Measurements from ENCODE around the gene KCNIP1.
A peak's percentile ranks its signal among the peaks of the same experiment; 100 is the strongest.

KCNIP1 gene

DNA sequence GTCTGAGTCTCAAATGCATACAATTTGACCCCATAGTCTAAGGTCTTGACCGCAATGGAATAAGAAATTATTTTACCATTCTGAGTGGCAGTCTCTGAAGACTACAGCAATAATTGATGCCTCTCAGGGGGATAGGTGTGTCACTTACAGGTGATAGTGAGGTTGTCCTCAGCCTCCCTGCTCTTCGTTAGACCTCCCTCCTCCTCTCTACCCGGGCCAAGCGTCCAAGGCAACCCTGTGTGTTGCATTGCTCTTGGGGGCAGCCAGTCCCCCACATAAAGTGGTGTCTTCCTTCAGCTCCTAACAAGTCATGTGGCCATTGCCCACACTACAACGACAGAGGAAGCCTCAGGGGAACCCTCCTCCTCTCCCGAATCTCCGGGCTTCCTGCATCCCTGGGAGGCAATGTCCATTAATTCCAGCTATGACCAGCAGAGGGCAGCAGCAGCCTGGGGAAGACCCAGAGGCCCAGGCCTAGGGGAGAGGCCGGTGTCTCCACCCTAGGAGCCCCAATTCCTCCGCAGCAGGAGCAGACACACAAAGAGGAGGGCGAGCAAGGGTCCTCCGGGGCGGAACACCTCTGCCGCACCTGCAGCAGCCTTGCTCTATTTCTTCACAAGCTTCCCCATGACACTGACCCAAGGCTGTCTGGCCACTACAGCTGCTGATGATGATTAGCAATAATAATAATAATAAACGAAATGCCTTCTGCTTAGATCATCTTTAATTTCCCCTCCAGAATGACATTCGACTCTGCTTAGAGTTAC lies 134.8 kb downstream of the KCNIP1 start:
- peak; percentile 34 to 64 for DNase-seq (ENCODE audit: low read depth in 1 of 2, low spot score in 1 of 2)
- TF ChIP-seq, protein P1, sequence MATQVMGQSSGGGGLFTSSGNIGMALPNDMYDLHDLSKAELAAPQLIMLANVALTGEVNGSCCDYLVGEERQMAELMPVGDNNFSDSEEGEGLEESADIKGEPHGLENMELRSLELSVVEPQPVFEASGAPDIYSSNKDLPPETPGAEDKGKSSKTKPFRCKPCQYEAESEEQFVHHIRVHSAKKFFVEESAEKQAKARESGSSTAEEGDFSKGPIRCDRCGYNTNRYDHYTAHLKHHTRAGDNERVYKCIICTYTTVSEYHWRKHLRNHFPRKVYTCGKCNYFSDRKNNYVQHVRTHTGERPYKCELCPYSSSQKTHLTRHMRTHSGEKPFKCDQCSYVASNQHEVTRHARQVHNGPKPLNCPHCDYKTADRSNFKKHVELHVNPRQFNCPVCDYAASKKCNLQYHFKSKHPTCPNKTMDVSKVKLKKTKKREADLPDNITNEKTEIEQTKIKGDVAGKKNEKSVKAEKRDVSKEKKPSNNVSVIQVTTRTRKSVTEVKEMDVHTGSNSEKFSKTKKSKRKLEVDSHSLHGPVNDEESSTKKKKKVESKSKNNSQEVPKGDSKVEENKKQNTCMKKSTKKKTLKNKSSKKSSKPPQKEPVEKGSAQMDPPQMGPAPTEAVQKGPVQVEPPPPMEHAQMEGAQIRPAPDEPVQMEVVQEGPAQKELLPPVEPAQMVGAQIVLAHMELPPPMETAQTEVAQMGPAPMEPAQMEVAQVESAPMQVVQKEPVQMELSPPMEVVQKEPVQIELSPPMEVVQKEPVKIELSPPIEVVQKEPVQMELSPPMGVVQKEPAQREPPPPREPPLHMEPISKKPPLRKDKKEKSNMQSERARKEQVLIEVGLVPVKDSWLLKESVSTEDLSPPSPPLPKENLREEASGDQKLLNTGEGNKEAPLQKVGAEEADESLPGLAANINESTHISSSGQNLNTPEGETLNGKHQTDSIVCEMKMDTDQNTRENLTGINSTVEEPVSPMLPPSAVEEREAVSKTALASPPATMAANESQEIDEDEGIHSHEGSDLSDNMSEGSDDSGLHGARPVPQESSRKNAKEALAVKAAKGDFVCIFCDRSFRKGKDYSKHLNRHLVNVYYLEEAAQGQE (IDR thresholded peaks at IDR 0.05; ENCODE audit: insufficient replicate concordance, low read depth): no peak
- TF ChIP-seq, protein P2, sequence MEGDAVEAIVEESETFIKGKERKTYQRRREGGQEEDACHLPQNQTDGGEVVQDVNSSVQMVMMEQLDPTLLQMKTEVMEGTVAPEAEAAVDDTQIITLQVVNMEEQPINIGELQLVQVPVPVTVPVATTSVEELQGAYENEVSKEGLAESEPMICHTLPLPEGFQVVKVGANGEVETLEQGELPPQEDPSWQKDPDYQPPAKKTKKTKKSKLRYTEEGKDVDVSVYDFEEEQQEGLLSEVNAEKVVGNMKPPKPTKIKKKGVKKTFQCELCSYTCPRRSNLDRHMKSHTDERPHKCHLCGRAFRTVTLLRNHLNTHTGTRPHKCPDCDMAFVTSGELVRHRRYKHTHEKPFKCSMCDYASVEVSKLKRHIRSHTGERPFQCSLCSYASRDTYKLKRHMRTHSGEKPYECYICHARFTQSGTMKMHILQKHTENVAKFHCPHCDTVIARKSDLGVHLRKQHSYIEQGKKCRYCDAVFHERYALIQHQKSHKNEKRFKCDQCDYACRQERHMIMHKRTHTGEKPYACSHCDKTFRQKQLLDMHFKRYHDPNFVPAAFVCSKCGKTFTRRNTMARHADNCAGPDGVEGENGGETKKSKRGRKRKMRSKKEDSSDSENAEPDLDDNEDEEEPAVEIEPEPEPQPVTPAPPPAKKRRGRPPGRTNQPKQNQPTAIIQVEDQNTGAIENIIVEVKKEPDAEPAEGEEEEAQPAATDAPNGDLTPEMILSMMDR (IDR thresholded peaks at IDR 0.05; ENCODE audit: insufficient read depth, low read length): peak; percentile 72
- TF ChIP-seq GABPA (IDR thresholded peaks at IDR 0.05; ENCODE audit: low read depth): no peak
- TF ChIP-seq POLR2AphosphoS5 (IDR thresholded peaks at IDR 0.05; ENCODE audit: low read depth): no peak
- H3K4me3 ChIP-seq (replicated peaks; ENCODE audit: insufficient read depth, low read length): no peak overlapping the region
- no peak overlapping the region for H3K27ac ChIP-seq (replicated peaks)
- peaks cover 3% of the 10 kb centered on the region for H3K27me3 ChIP-seq (ENCODE audit: insufficient read depth, poor library complexity, severe bottlenecking)

DNA sequence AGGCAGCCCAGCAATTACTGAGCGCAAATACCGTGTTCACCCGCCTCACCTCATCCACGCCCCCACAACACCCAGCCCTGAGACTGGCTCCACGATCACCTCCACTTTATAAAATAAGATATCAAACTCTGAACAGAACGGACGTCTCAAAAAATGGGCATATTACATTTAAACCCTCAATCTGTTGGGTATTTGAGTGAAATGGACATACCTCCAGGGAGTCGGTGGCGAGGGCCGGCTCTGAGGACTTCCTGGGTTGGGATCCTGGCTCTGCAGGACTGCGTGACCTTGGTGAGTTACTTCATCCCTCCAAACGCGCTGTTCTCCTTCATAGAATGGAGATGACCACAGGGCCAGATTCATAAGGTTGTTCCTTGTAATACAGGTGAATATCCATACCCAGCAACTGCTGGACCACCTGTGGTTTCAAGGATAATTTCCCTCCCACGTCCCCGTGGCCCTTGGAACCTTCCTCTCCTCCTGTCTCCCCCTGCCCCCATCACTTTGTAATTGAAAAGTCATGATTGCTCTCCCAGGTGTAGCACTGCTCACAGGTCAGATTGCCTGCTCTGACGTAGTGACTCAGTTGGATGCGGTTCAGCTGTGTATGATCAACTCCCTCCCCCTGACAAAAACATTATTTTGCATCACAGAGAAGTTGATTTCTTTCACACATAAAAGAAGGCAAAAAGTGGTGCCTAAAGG lies 135.6 kb downstream of the KCNIP1 start:
- no peak overlapping the region for H3K27ac ChIP-seq (replicated peaks)
- no peak for DNase-seq (ENCODE audit: low read depth in 1 of 2, low spot score in 1 of 2)
- no peak for TF ChIP-seq GABPA (IDR thresholded peaks at IDR 0.05; ENCODE audit: low read depth)
- TF ChIP-seq, protein P1 (IDR thresholded peaks at IDR 0.05; ENCODE audit: insufficient replicate concordance, low read depth): no peak
- TF ChIP-seq, protein P2 (IDR thresholded peaks at IDR 0.05; ENCODE audit: insufficient read depth, low read length): no peak
- no peak for TF ChIP-seq POLR2AphosphoS5 (IDR thresholded peaks at IDR 0.05; ENCODE audit: low read depth)
- TF ChIP-seq SPI1 (IDR thresholded peaks at IDR 0.05; ENCODE audit: borderline replicate concordance, low read depth): no peak
- H3K27me3 ChIP-seq (ENCODE audit: insufficient read depth, poor library complexity, severe bottlenecking): no peaks in the 10 kb centered on the region
- H3K4me3 ChIP-seq (replicated peaks; ENCODE audit: insufficient read depth, low read length): no peak overlapping the region

DNA sequence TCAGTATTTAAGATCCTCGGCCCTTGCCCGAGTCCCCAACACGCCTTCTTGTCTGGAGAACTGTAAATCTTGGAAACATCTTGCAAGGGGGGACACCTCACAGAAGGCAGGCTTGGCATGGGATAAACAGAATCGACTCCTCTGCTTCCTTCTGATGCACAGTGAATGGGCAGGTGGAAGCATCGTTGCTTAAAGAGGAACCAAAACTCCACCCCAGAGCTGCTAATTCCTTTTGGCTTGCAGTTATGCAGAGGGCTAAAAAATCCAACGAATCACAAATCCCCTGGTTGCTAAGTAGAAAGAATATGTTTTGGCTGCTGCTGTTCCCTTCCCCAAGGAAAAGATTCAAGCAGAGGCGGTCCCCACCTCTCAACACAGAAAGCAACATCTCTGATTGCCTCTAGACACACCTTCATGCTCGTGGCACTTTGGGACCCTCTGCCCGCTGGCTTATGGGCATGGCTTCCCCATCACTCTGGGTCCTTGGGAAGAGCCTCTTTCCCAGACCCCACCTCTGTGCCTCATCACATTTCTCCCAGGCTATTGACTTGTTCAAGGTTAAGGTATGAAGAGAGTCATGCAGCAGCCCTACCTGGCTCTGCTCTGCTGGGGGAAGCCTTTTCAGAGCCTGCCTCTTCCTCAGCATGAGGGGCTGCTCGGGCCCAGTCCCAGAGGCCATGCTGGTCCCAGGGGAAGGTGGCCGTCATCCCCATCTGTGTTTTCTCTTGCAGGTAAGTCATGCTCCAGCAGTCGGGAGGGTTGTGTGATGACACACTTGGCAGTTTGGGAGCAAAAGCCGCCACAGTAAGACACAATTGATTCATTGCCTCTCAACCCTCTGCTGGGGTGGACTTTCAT lies 137.1 kb downstream of the KCNIP1 start:
- Histone ChIP-seq H3K27me3 (ENCODE audit: insufficient read depth, poor library complexity, severe bottlenecking) (no peaks in the 10 kb centered on the region), H3K4me3 (replicated peaks; ENCODE audit: insufficient read depth, low read length) (no peak overlapping the region), H3K27ac (replicated peaks) (no peak overlapping the region)
- DNase-seq (ENCODE audit: low read depth in 1 of 2, low spot score in 1 of 2): no peak
- TF ChIP-seq, protein P1 (IDR thresholded peaks at IDR 0.05; ENCODE audit: insufficient replicate concordance, low read depth): no peak
- TF ChIP-seq POLR2AphosphoS5 (IDR thresholded peaks at IDR 0.05; ENCODE audit: low read depth) (no peak), GABPA (IDR thresholded peaks at IDR 0.05; ENCODE audit: low read depth) (no peak), SPI1 (IDR thresholded peaks at IDR 0.05; ENCODE audit: borderline replicate concordance, low read depth) (no peak)
- TF ChIP-seq, protein P2 (IDR thresholded peaks at IDR 0.05; ENCODE audit: insufficient read depth, low read length): no peak

All from HL-60 (cell line).